ENCODE results near the gene CEP72.
"Not testable (repeated sequence)": the region's sequence is repeated elsewhere in the genome, so short reads cannot be mapped to it uniquely, and the experiment has no call there.

CEP72 gene

DNA sequence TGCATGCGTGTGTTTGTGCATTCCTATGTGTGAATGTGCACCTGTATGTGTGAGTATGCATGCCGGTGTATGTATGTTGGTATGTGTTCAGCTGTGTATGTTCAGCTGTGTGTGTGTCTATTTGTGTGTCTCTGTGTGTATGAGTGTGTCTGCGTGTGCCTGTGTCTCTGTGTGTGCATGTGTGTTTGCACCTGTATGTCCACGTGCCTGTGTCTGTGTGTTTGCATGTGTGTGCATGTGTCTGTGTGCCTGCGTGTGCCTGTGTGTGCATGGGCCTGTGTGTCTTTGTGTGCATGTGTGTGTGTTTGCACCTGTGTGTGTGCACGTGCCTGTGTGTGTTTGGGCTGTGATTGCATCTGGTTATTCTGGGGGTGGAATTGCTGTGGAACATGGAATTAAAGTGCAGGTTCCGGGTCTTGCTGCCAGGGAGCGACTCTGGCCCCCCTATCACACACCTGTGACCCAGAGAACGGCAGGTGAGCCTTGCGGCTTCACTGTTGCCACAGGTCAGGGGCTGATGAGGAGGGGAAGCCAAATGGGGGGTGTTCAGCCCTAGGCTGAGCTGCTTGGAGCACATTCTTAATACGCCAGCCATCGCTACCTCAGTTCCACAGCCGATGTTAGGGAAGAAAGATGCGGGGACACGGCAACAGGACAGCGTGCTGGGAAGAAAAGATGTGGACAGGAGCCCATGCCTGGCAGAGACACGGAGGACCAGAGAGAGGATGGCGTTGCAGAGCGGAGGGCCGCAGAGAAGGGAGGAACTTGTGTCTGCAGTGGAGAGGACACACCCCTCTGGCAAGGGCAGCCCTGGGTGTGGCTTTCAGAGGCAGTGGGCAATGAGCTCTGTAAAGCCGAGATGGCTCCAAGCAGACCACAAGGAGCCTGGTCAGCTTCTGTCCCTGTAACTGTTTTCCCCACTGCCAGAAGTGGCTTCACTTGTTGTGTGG, 84.9 kb downstream of the CEP72 start:
- DNase-seq = not testable (repeated sequence)
